Measurements from ENCODE around the gene GPR3. TPM values are rescaled to one million over a fixed set of nuclear protein-coding genes. Genes with fewer than 3 reads are reported as not detected.

Gene GPR3
- total RNA-seq, 1 donor from 2014 or later = 0.86 TPM

DNA sequence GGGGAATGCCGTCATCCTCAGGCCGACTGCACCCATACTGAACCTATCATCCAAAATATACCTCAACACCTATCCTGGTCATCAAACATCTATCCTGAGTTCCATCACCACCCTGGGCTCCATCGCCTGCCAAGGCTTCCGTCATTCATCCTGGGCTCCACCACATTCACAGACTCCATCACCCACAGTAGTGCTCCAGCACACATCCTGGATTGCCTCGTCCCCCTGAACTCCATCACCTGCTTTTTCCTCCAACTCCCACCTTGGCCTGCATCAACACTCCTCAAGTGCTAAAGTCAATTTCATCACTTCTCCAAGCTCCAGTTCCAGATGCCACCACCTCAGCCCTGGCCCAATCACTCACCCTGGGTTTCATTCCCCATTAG is 33.5 kb upstream of the GPR3 start:
- no peak for FAIRE-seq
- Histone ChIP-seq H3K9ac (ENCODE audit: low read length) (no peak overlapping the region), H4K20me1 (ENCODE audit: insufficient read depth, low read length) (no peaks in the 10 kb centered on the region), H3K27ac (ENCODE audit: low read depth, low read length) (no peak overlapping the region), H3K4me2 (ENCODE audit: low read length) (no peak overlapping the region), H3K4me1 (ENCODE audit: insufficient read depth, low read length) (no peaks in the 10 kb centered on the region), H3K27me3 (ENCODE audit: insufficient read depth, low read length) (no peaks in the 10 kb centered on the region), H3K36me3 (ENCODE audit: insufficient read depth, low read length) (peaks cover 3% of the 10 kb centered on the region), H3K79me2 (ENCODE audit: insufficient read depth, low read length) (no peaks in the 10 kb centered on the region), H3K4me3 (ENCODE audit: insufficient read depth, low read depth, low read length) (no peak overlapping the region), H3K9me3 (ENCODE audit: insufficient read depth, low read depth, low read length) (no peaks in the 10 kb centered on the region), H2AFZ (ENCODE audit: low read depth, low read length) (no peak overlapping the region)
- no peak overlapping the region for H3K4me3 Mint-ChIP-seq (ENCODE audit: unreplicated experiment)
- TF ChIP-seq, protein P1, sequence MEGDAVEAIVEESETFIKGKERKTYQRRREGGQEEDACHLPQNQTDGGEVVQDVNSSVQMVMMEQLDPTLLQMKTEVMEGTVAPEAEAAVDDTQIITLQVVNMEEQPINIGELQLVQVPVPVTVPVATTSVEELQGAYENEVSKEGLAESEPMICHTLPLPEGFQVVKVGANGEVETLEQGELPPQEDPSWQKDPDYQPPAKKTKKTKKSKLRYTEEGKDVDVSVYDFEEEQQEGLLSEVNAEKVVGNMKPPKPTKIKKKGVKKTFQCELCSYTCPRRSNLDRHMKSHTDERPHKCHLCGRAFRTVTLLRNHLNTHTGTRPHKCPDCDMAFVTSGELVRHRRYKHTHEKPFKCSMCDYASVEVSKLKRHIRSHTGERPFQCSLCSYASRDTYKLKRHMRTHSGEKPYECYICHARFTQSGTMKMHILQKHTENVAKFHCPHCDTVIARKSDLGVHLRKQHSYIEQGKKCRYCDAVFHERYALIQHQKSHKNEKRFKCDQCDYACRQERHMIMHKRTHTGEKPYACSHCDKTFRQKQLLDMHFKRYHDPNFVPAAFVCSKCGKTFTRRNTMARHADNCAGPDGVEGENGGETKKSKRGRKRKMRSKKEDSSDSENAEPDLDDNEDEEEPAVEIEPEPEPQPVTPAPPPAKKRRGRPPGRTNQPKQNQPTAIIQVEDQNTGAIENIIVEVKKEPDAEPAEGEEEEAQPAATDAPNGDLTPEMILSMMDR (IDR thresholded peaks at IDR 0.05; ENCODE audit: insufficient read depth, low read depth, low read length) = no peak
- TF ChIP-seq EZH2 (IDR thresholded peaks at IDR 0.05; ENCODE audit: insufficient read depth, low read length) = no peak
- no peak for DNase-seq (ENCODE audit: low read depth)
- no peaks in the 10 kb centered on the region for H3K9me3 Mint-ChIP-seq (ENCODE audit: unreplicated experiment)
- H3K27ac Mint-ChIP-seq (ENCODE audit: unreplicated experiment) = no peak overlapping the region
- H3K4me1 Mint-ChIP-seq (ENCODE audit: low read depth, unreplicated experiment) = no peaks in the 10 kb centered on the region
- H3K36me3 Mint-ChIP-seq (ENCODE audit: low read depth, unreplicated experiment) = peaks cover 37% of the 10 kb centered on the region
- H3K27me3 Mint-ChIP-seq (ENCODE audit: low read depth, unreplicated experiment) = peaks cover 33% of the 10 kb centered on the region

DNA sequence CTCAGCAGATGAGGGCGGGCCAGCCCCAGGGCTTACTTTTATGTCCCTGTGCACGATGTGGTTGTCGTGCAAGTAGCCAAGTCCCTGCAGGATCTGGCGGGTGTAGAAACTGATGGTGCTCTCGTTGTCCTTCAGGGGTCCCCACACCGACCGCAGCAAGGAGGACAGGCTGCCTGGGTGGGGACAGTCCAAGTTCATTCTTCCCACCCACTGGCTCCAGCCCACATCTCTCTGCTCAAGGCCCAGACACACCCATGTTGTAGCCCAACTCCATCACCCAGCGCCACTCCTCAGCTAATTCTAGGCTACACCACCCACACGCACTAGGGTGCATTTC is 32.6 kb upstream of the GPR3 start:
- Mint-ChIP-seq H3K4me1 (ENCODE audit: low read depth, unreplicated experiment) (no peaks in the 10 kb centered on the region), H3K27ac (ENCODE audit: unreplicated experiment) (no peak overlapping the region), H3K36me3 (ENCODE audit: low read depth, unreplicated experiment) (peaks cover 37% of the 10 kb centered on the region), H3K27me3 (ENCODE audit: low read depth, unreplicated experiment) (peaks cover 33% of the 10 kb centered on the region), H3K9me3 (ENCODE audit: unreplicated experiment) (no peaks in the 10 kb centered on the region), H3K4me3 (ENCODE audit: unreplicated experiment) (peak overlapping the region; percentile 50)
- Histone ChIP-seq H3K27ac (ENCODE audit: low read depth, low read length) (no peak overlapping the region), H3K4me3 (ENCODE audit: insufficient read depth, low read depth, low read length) (no peak overlapping the region), H3K9ac (ENCODE audit: low read length) (no peak overlapping the region), H3K4me2 (ENCODE audit: low read length) (peak overlapping the region; percentile 71), H3K36me3 (ENCODE audit: insufficient read depth, low read length) (peaks cover 3% of the 10 kb centered on the region), H3K4me1 (ENCODE audit: insufficient read depth, low read length) (peaks cover under 1% of the 10 kb centered on the region), H2AFZ (ENCODE audit: low read depth, low read length) (no peak overlapping the region), H3K9me3 (ENCODE audit: insufficient read depth, low read depth, low read length) (no peaks in the 10 kb centered on the region), H3K27me3 (ENCODE audit: insufficient read depth, low read length) (no peaks in the 10 kb centered on the region), H4K20me1 (ENCODE audit: insufficient read depth, low read length) (no peaks in the 10 kb centered on the region), H3K79me2 (ENCODE audit: insufficient read depth, low read length) (no peaks in the 10 kb centered on the region)
- FAIRE-seq = no peak
- no peak for TF ChIP-seq EZH2 (IDR thresholded peaks at IDR 0.05; ENCODE audit: insufficient read depth, low read length)
- TF ChIP-seq, protein P1 (IDR thresholded peaks at IDR 0.05; ENCODE audit: insufficient read depth, low read depth, low read length) = no peak
- no peak for DNase-seq (ENCODE audit: low read depth)

DNA sequence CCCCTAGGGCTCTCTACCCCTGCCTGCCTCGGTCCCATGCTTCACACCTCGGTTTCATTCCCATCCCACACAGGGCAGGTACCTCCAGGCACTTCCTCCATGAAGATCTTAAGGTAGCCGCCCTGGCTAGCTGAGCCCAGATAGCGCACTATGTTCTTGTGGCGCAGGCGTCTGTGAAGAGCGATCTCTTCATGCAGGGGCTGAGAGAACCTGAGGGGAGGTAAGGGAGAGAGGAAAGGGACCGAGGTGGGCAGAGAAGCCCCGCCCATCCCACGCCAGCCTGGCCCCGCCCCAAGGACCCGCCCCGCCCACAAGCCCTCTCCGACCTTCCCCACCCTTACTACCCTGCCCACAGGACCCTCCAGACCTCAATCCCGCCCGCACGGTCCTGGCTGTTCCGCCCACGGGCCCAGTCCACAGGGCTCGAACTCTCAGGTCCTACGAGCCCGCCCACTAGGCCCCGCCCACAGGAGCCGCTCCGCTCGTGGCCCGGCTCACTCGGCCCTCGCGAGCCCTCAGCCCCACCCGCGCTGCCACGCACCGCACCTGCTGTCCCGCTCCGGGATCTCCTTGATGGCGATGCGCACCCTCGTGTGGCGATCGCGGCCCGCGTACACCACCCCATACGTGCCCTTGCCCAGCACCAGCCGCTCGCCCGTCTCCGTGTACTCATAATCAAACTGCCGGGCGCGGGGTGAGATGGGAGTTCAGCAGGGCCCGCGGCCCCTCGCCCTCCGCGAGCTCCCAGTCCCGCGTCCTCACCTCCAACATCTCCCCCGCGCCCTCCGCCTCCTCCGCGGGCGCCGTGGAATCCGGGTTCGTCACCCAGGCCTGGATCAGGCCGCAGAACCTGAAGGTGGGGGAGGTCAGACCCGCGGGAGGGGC is 32.0 kb upstream of the GPR3 start:
- FAIRE-seq (no peak), DNase-seq (ENCODE audit: low read depth) (no peak)
- H3K27me3 Mint-ChIP-seq (ENCODE audit: low read depth, unreplicated experiment) = peaks cover 33% of the 10 kb centered on the region
- H3K9me3 Mint-ChIP-seq (ENCODE audit: unreplicated experiment) = no peaks in the 10 kb centered on the region
- Histone ChIP-seq H3K4me2 (ENCODE audit: low read length) (peak overlapping the region; percentile 71), H3K9me3 (ENCODE audit: insufficient read depth, low read depth, low read length) (no peaks in the 10 kb centered on the region), H3K27me3 (ENCODE audit: insufficient read depth, low read length) (no peaks in the 10 kb centered on the region), H2AFZ (ENCODE audit: low read depth, low read length) (peak overlapping the region; percentile 60), H3K79me2 (ENCODE audit: insufficient read depth, low read length) (no peaks in the 10 kb centered on the region), H4K20me1 (ENCODE audit: insufficient read depth, low read length) (no peaks in the 10 kb centered on the region), H3K4me3 (ENCODE audit: insufficient read depth, low read depth, low read length) (no peak overlapping the region), H3K36me3 (ENCODE audit: insufficient read depth, low read length) (peaks cover 3% of the 10 kb centered on the region), H3K4me1 (ENCODE audit: insufficient read depth, low read length) (peaks cover 7% of the 10 kb centered on the region), H3K9ac (ENCODE audit: low read length) (no peak overlapping the region), H3K27ac (ENCODE audit: low read depth, low read length) (no peak overlapping the region)
- H3K27ac Mint-ChIP-seq (ENCODE audit: unreplicated experiment) = no peak overlapping the region
- TF ChIP-seq EZH2 (IDR thresholded peaks at IDR 0.05; ENCODE audit: insufficient read depth, low read length) = no peak
- TF ChIP-seq, protein P1 (IDR thresholded peaks at IDR 0.05; ENCODE audit: insufficient read depth, low read depth, low read length) = no peak
- peaks cover 2% of the 10 kb centered on the region for H3K4me1 Mint-ChIP-seq (ENCODE audit: low read depth, unreplicated experiment)
- no peak overlapping the region for H3K4me3 Mint-ChIP-seq (ENCODE audit: unreplicated experiment)
- peaks cover 37% of the 10 kb centered on the region for H3K36me3 Mint-ChIP-seq (ENCODE audit: low read depth, unreplicated experiment)
